ENCODE measurements around the gene STUB1.

STUB1 gene

GRCh38 chr16:672371-672770 is 7.8 kb upstream of the STUB1 start:
- no peak for DNase-seq (ENCODE audit: low read depth)
- H3K4me3 ChIP-seq (replicated peaks; ENCODE audit: low read depth, low read length) = no peak overlapping the region
- TF ChIP-seq, protein P1, sequence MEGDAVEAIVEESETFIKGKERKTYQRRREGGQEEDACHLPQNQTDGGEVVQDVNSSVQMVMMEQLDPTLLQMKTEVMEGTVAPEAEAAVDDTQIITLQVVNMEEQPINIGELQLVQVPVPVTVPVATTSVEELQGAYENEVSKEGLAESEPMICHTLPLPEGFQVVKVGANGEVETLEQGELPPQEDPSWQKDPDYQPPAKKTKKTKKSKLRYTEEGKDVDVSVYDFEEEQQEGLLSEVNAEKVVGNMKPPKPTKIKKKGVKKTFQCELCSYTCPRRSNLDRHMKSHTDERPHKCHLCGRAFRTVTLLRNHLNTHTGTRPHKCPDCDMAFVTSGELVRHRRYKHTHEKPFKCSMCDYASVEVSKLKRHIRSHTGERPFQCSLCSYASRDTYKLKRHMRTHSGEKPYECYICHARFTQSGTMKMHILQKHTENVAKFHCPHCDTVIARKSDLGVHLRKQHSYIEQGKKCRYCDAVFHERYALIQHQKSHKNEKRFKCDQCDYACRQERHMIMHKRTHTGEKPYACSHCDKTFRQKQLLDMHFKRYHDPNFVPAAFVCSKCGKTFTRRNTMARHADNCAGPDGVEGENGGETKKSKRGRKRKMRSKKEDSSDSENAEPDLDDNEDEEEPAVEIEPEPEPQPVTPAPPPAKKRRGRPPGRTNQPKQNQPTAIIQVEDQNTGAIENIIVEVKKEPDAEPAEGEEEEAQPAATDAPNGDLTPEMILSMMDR (IDR thresholded peaks at IDR 0.05; ENCODE audit: low read length, missing control alignments) = no peak

DNA sequence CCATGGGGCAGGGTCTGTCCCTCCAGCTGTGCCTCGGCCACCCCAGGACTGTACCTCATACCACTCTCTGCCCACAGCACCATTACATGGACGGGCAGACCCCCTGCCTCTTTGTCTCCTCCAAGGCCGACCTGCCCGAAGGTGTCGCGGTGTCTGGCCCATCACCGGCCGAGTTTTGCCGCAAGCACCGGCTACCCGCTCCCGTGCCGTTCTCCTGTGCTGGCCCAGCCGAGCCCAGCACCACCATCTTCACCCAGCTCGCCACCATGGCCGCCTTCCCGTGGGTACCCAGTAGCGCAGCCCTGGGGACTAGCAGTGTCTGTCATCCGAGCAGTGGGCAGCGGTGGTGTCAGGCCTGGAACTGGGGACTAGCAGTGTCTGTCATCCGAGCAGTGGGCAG is 7.4 kb upstream of the STUB1 start:
- no peak overlapping the region for H3K4me3 ChIP-seq (replicated peaks; ENCODE audit: low read depth, low read length)
- no peak for DNase-seq (ENCODE audit: low read depth)
- TF ChIP-seq, protein P1 (IDR thresholded peaks at IDR 0.05; ENCODE audit: low read length, missing control alignments) = no peak

GRCh38 chr16:673399-673991 is 6.7 kb upstream of the STUB1 start:
- TF ChIP-seq, protein P1 (IDR thresholded peaks at IDR 0.05; ENCODE audit: low read length, missing control alignments) = no peak
- no peak for DNase-seq (ENCODE audit: low read depth)
- no peak overlapping the region for H3K4me3 ChIP-seq (replicated peaks; ENCODE audit: low read depth, low read length)

DNA sequence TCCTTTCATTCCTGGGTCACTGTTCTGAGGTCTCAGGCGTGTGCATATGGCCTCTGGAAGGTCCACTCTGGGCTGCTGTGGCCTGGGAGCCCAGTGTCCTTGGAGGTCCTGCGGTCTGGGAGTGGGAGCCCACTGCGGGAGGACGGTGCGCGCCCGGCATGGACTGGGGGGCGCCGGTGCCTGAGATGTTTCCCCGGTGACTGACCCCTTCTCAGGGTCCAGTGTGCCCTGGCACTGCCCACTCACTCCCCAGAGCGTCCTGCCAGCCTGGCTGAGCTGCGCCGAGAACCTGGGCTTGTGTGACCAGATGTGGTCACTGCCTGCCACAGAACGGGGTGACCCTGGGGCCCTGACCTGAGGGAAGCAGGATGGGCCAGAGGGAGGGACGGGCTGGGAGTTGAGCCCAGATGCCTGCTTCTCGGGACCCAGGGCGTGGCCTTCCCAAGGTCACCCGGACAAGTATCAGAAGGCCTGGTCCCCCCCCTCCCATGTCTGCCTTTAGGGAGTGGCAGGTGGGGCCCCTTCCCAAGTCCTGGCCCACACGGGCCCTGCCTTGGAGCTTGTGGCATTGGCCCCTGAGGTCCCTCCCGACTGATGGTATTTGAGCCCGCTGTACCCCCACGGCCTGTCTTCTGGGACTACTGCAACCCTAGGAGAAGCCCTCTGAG is 5.9 kb upstream of the STUB1 start:
- TF ChIP-seq, protein P1 (IDR thresholded peaks at IDR 0.05; ENCODE audit: low read length, missing control alignments) = no peak
- H3K4me3 ChIP-seq (replicated peaks; ENCODE audit: low read depth, low read length) = no peak overlapping the region
- DNase-seq (ENCODE audit: low read depth) = no peak

DNA sequence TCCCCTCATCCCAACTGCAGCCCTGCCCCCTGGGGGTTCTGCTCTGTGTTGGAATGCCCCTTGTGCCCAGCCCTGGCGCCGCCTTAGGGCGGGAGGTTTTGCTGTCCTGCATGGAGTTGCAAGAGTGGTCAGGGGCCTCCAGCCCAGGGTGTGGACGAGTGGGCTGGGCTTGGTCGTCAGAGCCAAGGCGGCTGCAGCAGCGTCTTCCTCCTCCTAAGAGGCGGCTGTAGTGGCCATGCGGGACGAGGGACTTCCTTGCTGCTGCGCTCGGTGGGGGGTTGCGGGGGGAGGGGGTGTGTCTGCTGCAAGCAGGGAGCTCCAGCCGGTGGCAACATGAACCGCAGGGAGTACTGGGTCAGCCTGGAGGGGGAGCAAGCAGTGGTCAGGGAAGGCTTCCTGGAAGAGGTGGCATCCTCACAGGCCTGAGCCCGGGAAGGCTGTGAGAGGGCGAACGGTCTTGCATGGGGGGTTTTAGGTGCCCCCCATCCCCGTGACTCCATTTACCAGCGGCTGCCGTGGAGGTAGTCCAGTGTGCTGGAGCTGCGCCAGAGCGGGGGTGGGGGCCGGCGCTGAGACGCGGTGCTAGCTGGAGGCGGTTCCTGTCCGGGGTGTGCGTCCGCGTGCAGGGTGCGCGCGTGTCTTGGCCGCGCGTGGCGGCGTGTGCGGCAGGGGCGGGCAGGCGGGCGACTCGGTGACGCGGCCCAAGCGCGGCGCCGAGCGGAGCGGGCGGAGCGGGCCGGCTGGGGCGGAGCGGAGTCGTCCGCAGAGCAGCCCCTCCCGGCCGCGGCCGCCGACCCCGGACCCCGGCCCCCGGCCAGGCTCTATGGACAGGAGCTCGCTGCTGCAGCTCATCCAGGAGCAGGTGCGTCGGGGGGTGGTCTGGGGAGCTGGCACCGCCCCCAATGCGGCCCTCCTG is 5.0 kb upstream of the STUB1 start, which contains the start of gene RHBDL1:
Gene RHBDL1, plus strand, starts transcription at position 704 of the 916 bp plus-strand sequence. Its CDS starts 120 bp downstream, at position 824.
- H3K4me3 ChIP-seq (replicated peaks; ENCODE audit: low read depth, low read length) = peak within 1 kb of the TSS; percentile 31
- TF ChIP-seq, protein P1 (IDR thresholded peaks at IDR 0.05; ENCODE audit: low read length, missing control alignments) = no peak
- DNase-seq (ENCODE audit: low read depth) = no peak

- H3K4me3 ChIP-seq (replicated peaks; ENCODE audit: low read depth, low read length) = peak overlapping the region; percentile 30
- DNase-seq (ENCODE audit: low read depth) = no peak
- TF ChIP-seq, protein P1 (IDR thresholded peaks at IDR 0.05; ENCODE audit: low read length, missing control alignments) = no peak
Measured at GRCh38 chr16:675884-676564, 4.2 kb upstream of the STUB1 start.
